Prostate gland (tissue), 2 donors: ENCODE results near the gene CDRT4.
A peak's percentile ranks its signal among the peaks of the same experiment; 100 is the strongest.

Experiments used
- CTCF ChIP-seq, 4 experiments: fragments of 200-600 bp in 2 of 4; fragments of 450-650 bp in 2 of 4; sonication (generic) in 2 of 4; IDR thresholded peaks; 1 replicate in 3 of 4; 2 replicates in 1 of 4; pipeline ENCODE4 v1.5.1; 2016 to 2019; ENCODE audit warnings: antibody characterized with exemption in 4 of 4, mild to moderate bottlenecking in 2 of 4, moderate library complexity in 2 of 4
- POLR2A ChIP-seq: fragments of 450-650 bp; IDR thresholded peaks from one replicate; pipeline ENCODE4 v1.6.1; 2016; ENCODE audit warnings: antibody characterized with exemption, mild to moderate bottlenecking

GRCh38 chr17:15456972-15457722 is 10.3 kb downstream of the CDRT4 start:
- peak in 1 of 4 experiments; percentile 31 for TF ChIP-seq CTCF (IDR thresholded peaks at IDR 0.05)
- no peak for TF ChIP-seq POLR2A
